ENCODE measurements around the gene TMEM238.
A peak's percentile ranks its signal among the peaks of the same experiment; 100 is the strongest.

TMEM238 gene

DNA sequence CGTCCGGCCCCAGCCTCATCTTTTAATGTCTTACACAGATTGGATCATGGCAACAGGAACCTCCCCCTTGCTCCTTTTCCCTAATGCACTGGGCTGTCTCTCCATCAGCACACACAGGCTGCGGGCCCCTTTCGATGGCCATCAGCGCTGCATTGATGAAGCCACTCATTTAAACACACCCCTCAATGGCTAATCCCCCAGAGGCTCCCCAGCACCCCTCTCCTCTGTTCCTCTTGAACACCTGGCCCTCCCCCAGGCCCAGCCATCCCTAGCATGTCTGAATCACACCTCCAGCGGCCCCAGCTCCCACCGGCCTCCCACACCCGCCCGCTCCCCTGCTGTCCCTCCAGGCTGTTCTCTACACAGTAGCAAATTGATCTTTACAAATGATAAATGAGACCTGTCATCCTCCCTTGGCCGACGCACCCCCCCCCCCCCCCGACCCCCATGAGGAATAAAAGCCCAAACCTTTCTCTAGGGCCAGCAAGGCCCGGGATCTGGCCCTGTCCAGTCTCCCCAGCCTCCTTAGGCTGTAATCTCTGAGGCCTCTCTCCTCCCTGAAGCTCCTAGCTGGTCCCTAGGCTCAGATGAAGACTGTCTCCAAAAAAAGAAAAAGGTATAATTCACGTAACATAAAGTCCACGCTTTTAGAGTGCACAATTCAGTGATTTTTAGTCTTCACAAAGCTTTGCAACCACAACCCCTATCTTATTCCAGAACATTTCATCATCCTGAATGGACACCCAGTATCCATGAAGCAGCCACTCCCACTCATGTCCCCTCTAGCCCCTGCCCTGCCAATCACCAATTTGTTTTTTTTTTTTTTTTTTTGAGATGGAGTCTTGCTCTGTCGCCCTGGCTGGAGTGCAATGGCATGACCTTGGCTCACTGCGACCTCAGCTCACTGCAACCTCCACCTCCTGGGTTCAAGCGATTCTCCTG is 9.0 kb upstream of the TMEM238 start:
- no peaks in the 10 kb centered on the region for H3K9me3 ChIP-seq (replicated peaks in 1 of 11)
- peaks cover 33 to 49% (median 39%) of the 10 kb centered on the region in 11 experiments for H3K36me3 ChIP-seq
- H3K27ac ChIP-seq = no peak overlapping the region
- peaks cover 44 to 78% (median 58%) of the 10 kb centered on the region in 11 experiments for H4K20me1 ChIP-seq
- H3K4me2 ChIP-seq = no peak overlapping the region
- no peaks in the 10 kb centered on the region for H3K27me3 ChIP-seq
- TF ChIP-seq Cebpa-rat (IDR thresholded peaks at IDR 0.05) = no peak
- H3K9ac ChIP-seq = no peak overlapping the region
- H3K4me1 ChIP-seq = peaks cover 30 to 47% (median 44%) of the 10 kb centered on the region in 10 experiments
- no peak overlapping the region for H3K4me3 ChIP-seq

DNA sequence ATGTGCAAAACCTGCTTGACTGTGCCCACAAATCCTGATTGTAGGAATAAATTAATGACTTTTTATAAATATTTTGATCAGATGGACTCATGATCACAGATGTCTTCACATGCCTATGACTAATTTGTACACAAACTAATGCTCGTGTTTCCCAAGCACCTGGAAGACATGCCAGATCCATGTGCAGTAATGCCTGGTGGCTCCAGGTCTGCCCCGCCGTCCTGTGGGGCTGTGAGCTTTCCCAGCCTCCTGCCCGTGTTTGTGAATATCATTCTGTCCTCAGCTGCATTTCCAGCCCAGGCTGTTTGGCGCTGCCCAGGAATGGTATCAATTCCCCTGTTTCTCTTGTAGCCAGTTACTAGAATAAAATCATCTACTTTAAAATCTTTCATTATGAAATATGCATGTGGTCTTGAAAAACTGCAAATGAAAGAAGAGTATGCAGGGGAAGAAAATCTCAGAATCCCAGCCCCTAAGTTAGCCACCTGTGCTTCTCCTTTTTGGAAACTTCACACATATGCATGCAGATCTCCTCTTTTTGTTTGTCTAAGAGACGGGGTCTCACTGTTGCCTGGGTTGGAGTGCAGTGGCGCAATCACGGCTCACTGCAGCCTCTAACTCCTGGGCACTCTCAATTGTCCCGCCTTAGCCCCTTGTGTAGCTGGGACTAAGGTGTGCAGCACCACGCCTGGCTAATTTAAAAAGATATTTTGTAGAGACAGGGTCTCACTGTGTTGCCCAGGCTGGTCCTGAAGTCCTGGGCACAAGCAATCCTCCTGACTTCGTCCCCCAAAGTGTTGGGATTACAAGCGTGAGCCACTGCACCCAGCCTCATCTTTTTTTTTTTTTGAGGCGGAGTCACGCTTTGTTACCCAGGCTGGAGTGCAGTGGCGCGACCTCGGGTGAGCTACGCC is 7.9 kb upstream of the TMEM238 start:
- peak in 1 of 11 experiments; percentile 32; a peak in 1 of 22 replicates for TF ChIP-seq Cebpa-rat (IDR thresholded peaks at IDR 0.05)
- no peak overlapping the region for H3K4me3 ChIP-seq
- H3K4me1 ChIP-seq = peaks cover 41 to 57% (median 54%) of the 10 kb centered on the region in 10 experiments
- peaks cover 55 to 87% (median 68%) of the 10 kb centered on the region in 11 experiments for H4K20me1 ChIP-seq
- peaks cover 44 to 60% (median 51%) of the 10 kb centered on the region in 11 experiments for H3K36me3 ChIP-seq
- H3K9me3 ChIP-seq (replicated peaks in 1 of 11) = no peaks in the 10 kb centered on the region
- peak overlapping the region in 6 of 11 experiments; percentile 11 to 100 (median 32); a peak in 4 of 22 replicates for H3K4me2 ChIP-seq
- no peaks in the 10 kb centered on the region for H3K27me3 ChIP-seq
- H3K9ac ChIP-seq = peak overlapping the region in 4 of 11 experiments; percentile 7 to 55 (median 15); a peak in 2 of 22 replicates
- no peak overlapping the region for H3K27ac ChIP-seq

DNA sequence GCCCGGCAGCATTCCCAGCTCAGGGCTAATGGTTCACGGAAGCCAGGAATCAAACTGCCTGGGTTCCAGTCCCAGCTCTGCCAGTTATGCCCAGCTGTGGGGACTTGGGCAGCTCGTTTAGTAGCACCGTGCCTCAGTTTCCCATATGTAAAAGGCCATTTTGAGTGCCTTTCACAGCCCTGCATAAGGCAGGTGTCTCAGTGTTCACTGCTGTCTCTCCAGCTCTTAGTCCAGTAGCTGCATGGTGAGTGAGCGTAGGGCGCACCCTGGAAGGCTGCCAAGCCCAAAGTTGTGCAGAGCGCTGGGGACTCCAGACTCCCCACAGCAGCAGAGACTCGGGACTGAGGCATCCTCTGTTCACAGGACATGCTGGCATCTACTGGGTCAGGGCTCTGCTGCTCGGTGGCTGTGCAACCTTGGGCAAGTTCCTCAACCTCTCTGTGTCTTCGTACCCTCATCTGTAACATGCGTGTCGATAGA is 7.1 kb upstream of the TMEM238 start:
- peak overlapping the region in 7 of 11 experiments; percentile 7 to 98 (median 55); a peak in 5 of 22 replicates for H3K9ac ChIP-seq
- H3K27me3 ChIP-seq = no peaks in the 10 kb centered on the region
- peak overlapping the region in 10 of 11 experiments; percentile 3 to 100 (median 75); a peak in 9 of 22 replicates for H3K4me2 ChIP-seq
- peaks cover 51 to 67% (median 58%) of the 10 kb centered on the region in 11 experiments for H3K36me3 ChIP-seq
- H3K4me1 ChIP-seq = peaks cover 43 to 57% (median 55%) of the 10 kb centered on the region in 10 experiments
- no peaks in the 10 kb centered on the region for H3K9me3 ChIP-seq (replicated peaks in 1 of 11)
- H3K4me3 ChIP-seq = no peak overlapping the region
- H4K20me1 ChIP-seq = peaks cover 63 to 94% (median 75%) of the 10 kb centered on the region in 11 experiments
- no peak overlapping the region for H3K27ac ChIP-seq
- no peak for TF ChIP-seq Cebpa-rat (IDR thresholded peaks at IDR 0.05)

- H3K4me3 ChIP-seq = no peak overlapping the region
- H3K9ac ChIP-seq = peak overlapping the region in 8 of 11 experiments; percentile 8 to 98 (median 42); a peak in 9 of 22 replicates
- no peaks in the 10 kb centered on the region for H3K27me3 ChIP-seq
- peak overlapping the region in 1 of 11 experiments; percentile 32; a peak in 1 of 22 replicates for H3K27ac ChIP-seq
- H4K20me1 ChIP-seq = peaks cover 67 to 94% (median 79%) of the 10 kb centered on the region in 11 experiments
- H3K36me3 ChIP-seq = peaks cover 51 to 67% (median 58%) of the 10 kb centered on the region in 11 experiments
- H3K4me2 ChIP-seq = peak overlapping the region in 10 of 11 experiments; percentile 3 to 100 (median 99); a peak in 15 of 22 replicates
- no peaks in the 10 kb centered on the region for H3K9me3 ChIP-seq (replicated peaks in 1 of 11)
- no peak for TF ChIP-seq Cebpa-rat (IDR thresholded peaks at IDR 0.05)
- peaks cover 43 to 57% (median 55%) of the 10 kb centered on the region in 10 experiments for H3K4me1 ChIP-seq
These were observed 6.4 kb upstream of the TMEM238 start for GRCh38 chr19:55390461-55390880.

GRCh38 chr19:55389386-55390317 is 5.6 kb upstream of the TMEM238 start:
- Histone ChIP-seq H3K9ac (peak overlapping the region; percentile 90 to 99 (median 96); a peak in 21 of 22 replicates), H4K20me1 (peaks cover 67 to 88% (median 79%) of the 10 kb centered on the region in 11 experiments), H3K4me2 (peak overlapping the region; percentile 95 to 100 (median 99)), H3K4me3 (peak overlapping the region in 7 of 10 experiments; percentile 83 to 99 (median 95); a peak in 12 of 20 replicates), H3K36me3 (peaks cover 51 to 67% (median 58%) of the 10 kb centered on the region in 11 experiments), H3K4me1 (peaks cover 47 to 62% (median 59%) of the 10 kb centered on the region in 10 experiments), H3K27me3 (no peaks in the 10 kb centered on the region), H3K9me3 (replicated peaks in 1 of 11) (no peaks in the 10 kb centered on the region), H3K27ac (peak overlapping the region in 3 of 11 experiments; percentile 6 to 94 (median 38); a peak in 4 of 22 replicates)
- no peak for TF ChIP-seq Cebpa-rat (IDR thresholded peaks at IDR 0.05)

DNA sequence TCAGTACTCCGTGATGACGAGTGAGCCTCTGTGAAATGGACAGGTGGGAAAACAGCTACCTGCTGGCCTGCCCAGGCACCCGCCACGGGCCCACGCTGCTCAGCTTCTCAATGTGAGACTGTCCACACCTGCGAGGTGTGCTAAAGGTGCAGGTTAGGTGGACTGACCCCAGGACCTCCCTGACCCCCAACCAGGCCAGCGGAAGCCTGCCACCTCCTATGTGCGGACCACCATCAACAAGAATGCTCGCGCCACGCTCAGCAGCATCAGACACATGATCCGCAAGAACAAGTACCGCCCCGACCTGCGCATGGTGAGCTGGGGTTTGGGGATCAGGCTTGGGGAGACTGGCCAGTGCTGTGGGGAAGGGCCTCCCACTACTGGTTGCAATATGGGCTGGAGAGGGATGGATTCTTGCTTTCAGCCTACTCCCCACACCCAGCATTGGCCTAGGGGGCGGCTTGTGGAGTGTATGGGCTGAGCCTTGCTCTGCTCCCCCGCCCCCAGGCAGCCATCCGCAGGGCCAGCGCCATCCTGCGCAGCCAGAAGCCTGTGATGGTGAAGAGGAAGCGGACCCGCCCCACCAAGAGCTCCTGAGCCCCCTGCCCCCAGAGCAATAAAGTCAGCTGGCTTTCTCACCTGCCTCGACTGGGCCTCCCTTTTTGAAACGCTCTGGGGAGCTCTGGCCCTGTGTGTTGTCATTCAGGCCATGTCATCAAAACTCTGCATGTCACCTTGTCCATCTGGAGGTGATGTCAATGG is 3.8 kb upstream of the TMEM238 start:
- peaks cover 51 to 65% (median 58%) of the 10 kb centered on the region in 11 experiments for H3K36me3 ChIP-seq
- H4K20me1 ChIP-seq = peaks cover 67 to 71% (median 71%) of the 10 kb centered on the region in 11 experiments
- H3K4me3 ChIP-seq = peak overlapping the region; percentile 81 to 99 (median 94)
- H3K27me3 ChIP-seq = no peaks in the 10 kb centered on the region
- H3K9me3 ChIP-seq (replicated peaks in 1 of 11) = no peaks in the 10 kb centered on the region
- peak overlapping the region; percentile 90 to 99 (median 96) for H3K9ac ChIP-seq
- no peak for TF ChIP-seq Cebpa-rat (IDR thresholded peaks at IDR 0.05)
- peak overlapping the region in 9 of 11 experiments; percentile 85 to 95 (median 92); a peak in 14 of 22 replicates for H3K27ac ChIP-seq
- peak overlapping the region; percentile 95 to 100 (median 99) for H3K4me2 ChIP-seq
- H3K4me1 ChIP-seq = peaks cover 54 to 76% (median 72%) of the 10 kb centered on the region in 10 experiments

DNA sequence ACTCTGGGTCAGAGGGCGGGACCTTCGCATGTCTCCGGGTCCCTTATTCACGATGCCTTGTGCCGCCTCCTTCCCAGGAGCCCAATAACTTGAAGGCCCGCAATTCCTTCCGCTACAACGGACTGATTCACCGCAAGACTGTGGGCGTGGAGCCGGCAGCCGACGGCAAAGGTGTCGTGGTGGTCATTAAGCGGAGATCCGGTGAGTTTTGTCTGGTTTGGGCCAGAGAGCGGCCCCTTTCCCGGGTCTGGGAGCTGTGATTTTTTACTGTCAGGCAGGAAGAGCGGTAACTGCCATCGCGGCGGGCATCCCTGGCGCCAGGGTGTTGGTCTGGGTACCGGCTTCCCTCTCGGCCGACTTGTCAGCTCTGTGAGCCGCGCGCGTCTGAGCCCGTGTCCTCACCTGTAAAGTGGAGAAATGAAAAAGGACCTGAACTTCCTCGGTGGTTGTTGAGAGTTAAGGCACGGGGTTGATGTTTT is 2.4 kb upstream of the TMEM238 start:
- Histone ChIP-seq H3K27ac (peak overlapping the region; percentile 79 to 95 (median 92)), H3K36me3 (peaks cover 51 to 54% (median 53%) of the 10 kb centered on the region in 11 experiments), H3K9me3 (replicated peaks in 1 of 11) (no peaks in the 10 kb centered on the region), H3K4me2 (peak overlapping the region; percentile 95 to 100 (median 99)), H3K4me1 (peaks cover 62 to 79% (median 73%) of the 10 kb centered on the region in 10 experiments), H3K4me3 (peak overlapping the region; percentile 81 to 99 (median 94)), H3K27me3 (no peaks in the 10 kb centered on the region), H3K9ac (peak overlapping the region; percentile 90 to 99 (median 96)), H4K20me1 (peaks cover 56 to 58% (median 57%) of the 10 kb centered on the region in 11 experiments)
- no peak for TF ChIP-seq Cebpa-rat (IDR thresholded peaks at IDR 0.05)
